Thymus (tissue), 11 donors: ENCODE measurements around the gene IFNA7. TPM values are rescaled to one million over a fixed set of nuclear protein-coding genes. Genes with fewer than 3 reads are reported as not detected.
"Not testable (repeated sequence)": the region's sequence is repeated elsewhere in the genome, so short reads cannot be mapped to it uniquely, and the experiment has no call there.

Experiments
- DNase-seq, 9 donors: peaks; one replicate each; pipeline ENCODE4 v3.0.0-alpha.2; 2013; ENCODE audit warnings: low spot score in 9 of 9, low read depth in 6 of 9, missing footprints in 1 of 9
- H3K27ac ChIP-seq, 2 donors: one replicate each; pipeline ENCODE4 v1.5.1; 2013; ENCODE audit warnings: control low read depth in 1 of 2, low read depth in 1 of 2, low read length in 1 of 2, mild to moderate bottlenecking in 1 of 2, moderate library complexity in 1 of 2
- H3K27me3 ChIP-seq, 2 donors: one replicate each; pipeline ENCODE4 v1.5.1; 2013; ENCODE audit warnings: low read length in 1 of 2; ENCODE audit not compliant: control insufficient read depth in 2 of 2, insufficient read depth in 1 of 2
- H3K36me3 ChIP-seq, 2 donors: one replicate each; pipeline ENCODE4 v1.5.1; 2013; ENCODE audit warnings: low read length in 1 of 2, mild to moderate bottlenecking in 1 of 2, moderate library complexity in 1 of 2; ENCODE audit not compliant: control insufficient read depth in 2 of 2, insufficient read depth in 2 of 2
- H3K4me1 ChIP-seq, 2 donors: one replicate each; pipeline ENCODE4 v1.5.1; 2013; ENCODE audit warnings: low read length in 2 of 2; ENCODE audit not compliant: control insufficient read depth in 2 of 2, insufficient read depth in 2 of 2
- H3K4me3 ChIP-seq, 2 donors: one replicate each; pipeline ENCODE4 v1.5.1; 2013; ENCODE audit warnings: low read length in 2 of 2, control low read depth in 1 of 2, mild to moderate bottlenecking in 1 of 2
- H3K9me3 ChIP-seq, 2 donors: one replicate each; pipeline ENCODE4 v1.5.1; 2013; ENCODE audit warnings: low read length in 1 of 2, mild to moderate bottlenecking in 1 of 2; ENCODE audit not compliant: control insufficient read depth in 2 of 2, insufficient read depth in 1 of 2
- WGBS: extraction: QIAGEN DNeasy Blood & Tissue Kit; methylation state at CpG from one replicate; pipeline ENCODE4 v1.1.7; 2013; 5-methylcytosine and 5-hydroxymethylcytosine counted together
- polyA plus RNA-seq: library from polyadenylated mRNA; stranded (reverse); fragments of 200-250 nt; gene quantifications from one replicate; pipeline ENCODE4 v1.2.3, GENCODE V29; 2013
- total RNA-seq: library from RNA; stranded (reverse); fragments of 120-200 nt; gene quantifications from one replicate; pipeline ENCODE4 v1.2.4, GENCODE V29; 2013
- donor health status: healthy.

Gene IFNA7
- total and polyA plus RNA-seq, 2 donors, result not detected

- not testable (repeated sequence) for H3K36me3 ChIP-seq, H3K27ac ChIP-seq, H3K9me3 ChIP-seq, H3K4me3 ChIP-seq, H3K4me1 ChIP-seq, H3K27me3 ChIP-seq
- WGBS, result 41% methylated on average over 6 of the region's 6 CpGs
- DNase-seq, result peak in 5 of 9 donors; percentile 3 to 54 (median 10)
Measured at GRCh38 chr9:21194867-21195776, 6.9 kb downstream of the IFNA7 start.

- not testable (repeated sequence) for H3K27ac ChIP-seq, H3K4me1 ChIP-seq, H3K27me3 ChIP-seq, H3K36me3 ChIP-seq, DNase-seq, H3K4me3 ChIP-seq, H3K9me3 ChIP-seq
- 97% methylated on average over 3 of the region's 3 CpGs for WGBS
Measured at GRCh38 chr9:21187487-21187886, 14.5 kb downstream of the IFNA7 start, which contains the start of gene IFNA4. Gene IFNA4, minus strand, starts transcription at chr9:21187587. Its CDS starts 56 bp downstream, at chr9:21187531.

GRCh38 chr9:21182810-21183736 is 18.9 kb downstream of the IFNA7 start:
- 42% methylated on average over 4 of the region's 4 CpGs for WGBS
- H3K4me1 ChIP-seq, H3K9me3 ChIP-seq, H3K4me3 ChIP-seq, H3K27ac ChIP-seq, H3K36me3 ChIP-seq, H3K27me3 ChIP-seq: not testable (repeated sequence)
- peak in 4 of 9 donors; percentile 6 to 41 (median 12) for DNase-seq

GRCh38 chr9:21174671-21175070 is 27.3 kb downstream of the IFNA7 start:
- 99% methylated on average over 2 of the region's 2 CpGs for WGBS
- no peak for DNase-seq

GRCh38 chr9:21172156-21172555 is 29.8 kb downstream of the IFNA7 start:
- 95% methylated on average over 3 of the region's 3 CpGs for WGBS
- Histone ChIP-seq H3K4me3 (no peak overlapping the region), H3K27me3 (no peaks in the 10 kb centered on the region), H3K9me3 (no peaks in the 10 kb centered on the region), H3K27ac (no peak overlapping the region), H3K36me3 (no peaks in the 10 kb centered on the region), H3K4me1 (no peaks in the 10 kb centered on the region)
- DNase-seq, result no peak

More at GRCh38 chr9:21174671-21175070, 27.3 kb downstream of the IFNA7 start:
- H3K4me3 ChIP-seq, result no peak overlapping the region
- H3K36me3 ChIP-seq, result no peaks in the 10 kb centered on the region
- H3K27ac ChIP-seq, result no peak overlapping the region
- no peaks in the 10 kb centered on the region for H3K27me3 ChIP-seq
- no peaks in the 10 kb centered on the region for H3K9me3 ChIP-seq
- no peaks in the 10 kb centered on the region for H3K4me1 ChIP-seq

GRCh38 chr9:21171351-21171750 is 30.7 kb downstream of the IFNA7 start:
- no peaks in the 10 kb centered on the region for H3K4me1 ChIP-seq
- 100% methylated on average over 1 of the region's 1 CpG for WGBS
- H3K9me3 ChIP-seq, result no peaks in the 10 kb centered on the region

GRCh38 chr9:21166560-21166959 is 35.4 kb downstream of the IFNA7 start, which contains the start of gene IFNA21:
Gene IFNA21, minus strand, starts transcription at chr9:21166660. Its CDS starts 48 bp downstream, at chr9:21166612.
- WGBS, result 91% methylated on average over 2 of the region's 2 CpGs
- not testable (repeated sequence) for H3K27ac ChIP-seq, DNase-seq, H3K9me3 ChIP-seq, H3K27me3 ChIP-seq, H3K36me3 ChIP-seq, H3K4me1 ChIP-seq, H3K4me3 ChIP-seq

More at GRCh38 chr9:21171351-21171750, 30.7 kb downstream of the IFNA7 start:
- Histone ChIP-seq H3K4me3 (no peak overlapping the region), H3K36me3 (no peaks in the 10 kb centered on the region), H3K27ac (no peak overlapping the region), H3K27me3 (no peaks in the 10 kb centered on the region)
- no peak for DNase-seq

GRCh38 chr9:21165516-21165915 is 36.5 kb downstream of the IFNA7 start:
- WGBS, result 99% methylated on average over 1 of the region's 1 CpG
- H3K4me3 ChIP-seq, result no peak overlapping the region
- H3K9me3 ChIP-seq, result no peaks in the 10 kb centered on the region
- H3K27ac ChIP-seq, result no peak overlapping the region
- no peaks in the 10 kb centered on the region for H3K4me1 ChIP-seq
- DNase-seq, result no peak
- no peaks in the 10 kb centered on the region for H3K36me3 ChIP-seq
- H3K27me3 ChIP-seq, result no peaks in the 10 kb centered on the region

- DNase-seq, result peak in 3 of 9 donors; percentile 5 to 50 (median 18)
Measured at GRCh38 chr9:21160178-21160577, 41.8 kb downstream of the IFNA7 start.

More at GRCh38 chr9:21160178-21160577, 41.8 kb downstream of the IFNA7 start:
- Histone ChIP-seq H3K9me3 (no peaks in the 10 kb centered on the region), H3K36me3 (no peaks in the 10 kb centered on the region), H3K4me3 (no peak overlapping the region), H3K27ac (no peak overlapping the region), H3K4me1 (no peaks in the 10 kb centered on the region), H3K27me3 (no peaks in the 10 kb centered on the region)
- WGBS, result 12% methylated on average over 1 of the region's 1 CpG
